Measurements from ENCODE around the gene RNPEPL1.

RNPEPL1 gene

DNA sequence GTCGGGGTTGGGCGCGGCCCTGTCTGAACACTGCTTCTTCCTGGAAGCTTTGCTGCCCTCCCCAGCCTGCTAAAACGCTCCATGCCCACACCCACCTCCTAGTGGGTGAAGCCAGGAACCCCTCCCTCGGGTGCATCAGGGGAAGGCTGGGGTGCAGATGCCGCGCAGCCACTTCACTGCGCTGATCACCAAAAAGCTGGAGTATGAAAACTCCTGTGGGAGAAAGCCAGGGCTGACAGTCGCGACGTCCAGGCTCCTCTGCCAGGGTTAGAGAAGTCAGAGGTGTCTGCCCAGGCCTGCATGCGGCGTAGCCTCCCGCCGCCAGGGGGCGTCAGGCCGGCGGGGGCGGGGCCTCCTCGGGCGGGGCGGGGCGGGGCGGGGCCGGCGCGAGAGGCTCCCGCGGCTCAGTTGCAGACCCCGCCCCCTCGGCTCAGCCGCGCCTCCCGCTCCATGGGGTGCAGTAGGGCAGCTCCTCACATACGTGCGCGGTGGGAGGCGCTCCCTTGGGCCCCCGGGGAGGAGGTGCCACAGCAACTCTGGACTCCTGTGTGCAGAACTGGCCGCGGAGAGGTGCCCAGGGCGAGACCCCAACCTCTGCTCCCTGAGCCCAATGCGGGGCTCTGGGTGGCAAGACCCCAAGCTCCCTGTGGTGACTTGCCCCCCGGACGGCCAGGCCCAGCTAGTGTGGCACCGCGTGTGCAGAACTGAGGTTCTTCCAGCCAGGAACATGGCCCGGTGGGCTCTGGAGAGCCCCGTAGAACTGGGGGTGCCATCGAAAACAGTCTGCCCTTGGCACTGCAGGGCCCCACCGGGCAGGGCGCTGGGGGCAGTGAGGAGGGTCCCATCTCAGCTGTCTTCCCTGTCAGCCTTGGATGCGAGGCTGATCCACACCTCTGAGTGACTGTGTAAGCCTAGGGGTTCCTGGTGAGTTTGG, 1.8 kb upstream of the RNPEPL1 start:
- peak; percentile 53 for DNase-seq

DNA sequence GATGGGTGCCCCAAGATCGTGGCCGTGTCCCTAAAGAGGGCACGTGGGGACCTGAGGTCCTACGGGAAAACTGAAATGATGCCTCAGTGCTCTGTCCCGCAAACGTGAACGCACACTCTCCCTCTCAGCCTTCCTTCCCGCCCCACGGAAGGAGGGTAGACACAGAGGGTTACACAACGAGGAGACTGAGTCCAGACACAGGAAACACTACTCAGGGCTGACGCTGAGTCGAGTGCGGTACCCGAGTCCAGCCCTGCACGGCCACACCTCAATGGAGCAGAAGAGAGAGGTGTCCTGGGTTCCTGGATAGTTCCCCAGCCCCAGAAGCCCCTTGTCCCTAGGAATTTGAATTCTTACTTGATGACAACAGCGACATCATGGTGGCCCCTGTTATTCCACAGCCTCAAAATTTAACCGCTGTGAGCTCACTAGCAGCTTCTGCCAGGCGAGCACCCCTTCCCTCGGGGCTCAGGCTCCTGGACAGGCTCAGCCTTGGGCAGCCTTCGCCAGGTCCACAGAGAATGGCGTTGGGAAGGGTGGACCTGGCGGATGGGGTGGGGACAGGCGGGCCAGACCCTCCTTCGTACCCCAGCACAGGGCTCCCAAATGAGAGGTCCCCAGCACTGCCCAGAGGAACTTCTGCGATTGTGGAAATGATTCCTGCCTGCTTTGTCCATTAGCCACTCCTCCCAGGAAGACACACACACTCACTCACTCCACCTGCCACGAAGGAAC, 980 bp upstream of the RNPEPL1 start:
- no peak for DNase-seq

DNA sequence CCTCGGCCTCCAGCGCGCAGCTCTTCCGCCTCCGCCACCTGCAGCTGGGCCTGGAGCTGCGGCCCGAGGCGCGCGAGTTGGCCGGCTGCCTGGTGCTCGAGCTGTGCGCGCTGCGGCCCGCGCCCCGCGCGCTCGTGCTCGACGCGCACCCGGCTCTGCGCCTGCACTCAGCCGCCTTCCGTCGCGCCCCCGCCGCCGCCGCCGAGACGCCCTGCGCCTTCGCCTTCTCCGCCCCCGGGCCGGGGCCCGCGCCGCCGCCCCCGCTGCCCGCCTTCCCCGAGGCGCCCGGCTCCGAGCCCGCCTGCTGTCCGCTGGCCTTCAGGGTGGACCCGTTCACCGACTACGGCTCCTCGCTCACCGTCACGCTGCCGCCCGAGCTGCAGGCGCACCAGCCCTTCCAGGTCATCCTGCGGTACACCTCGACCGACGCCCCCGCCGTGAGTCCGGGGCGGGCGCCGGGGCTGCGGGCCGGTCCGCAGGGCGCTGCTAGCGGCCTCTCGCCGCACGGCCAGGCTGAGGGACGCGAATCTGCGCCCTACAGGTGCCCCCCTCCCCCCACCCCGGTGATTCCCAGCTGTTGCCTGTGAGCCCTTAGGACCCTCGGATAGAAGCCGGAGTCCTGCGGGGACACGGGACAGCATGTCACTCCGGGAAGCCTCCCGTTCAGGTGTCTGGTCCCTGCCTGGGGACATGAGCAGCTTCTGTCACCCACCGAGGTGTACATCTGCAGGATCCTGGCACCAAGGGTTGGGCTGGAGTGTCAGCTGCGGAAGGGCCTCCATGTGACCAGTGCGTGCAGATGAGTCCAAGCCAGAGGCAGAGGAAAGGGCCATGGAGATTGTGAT, 616 bp downstream of the RNPEPL1 start:
- no peak for DNase-seq

DNA sequence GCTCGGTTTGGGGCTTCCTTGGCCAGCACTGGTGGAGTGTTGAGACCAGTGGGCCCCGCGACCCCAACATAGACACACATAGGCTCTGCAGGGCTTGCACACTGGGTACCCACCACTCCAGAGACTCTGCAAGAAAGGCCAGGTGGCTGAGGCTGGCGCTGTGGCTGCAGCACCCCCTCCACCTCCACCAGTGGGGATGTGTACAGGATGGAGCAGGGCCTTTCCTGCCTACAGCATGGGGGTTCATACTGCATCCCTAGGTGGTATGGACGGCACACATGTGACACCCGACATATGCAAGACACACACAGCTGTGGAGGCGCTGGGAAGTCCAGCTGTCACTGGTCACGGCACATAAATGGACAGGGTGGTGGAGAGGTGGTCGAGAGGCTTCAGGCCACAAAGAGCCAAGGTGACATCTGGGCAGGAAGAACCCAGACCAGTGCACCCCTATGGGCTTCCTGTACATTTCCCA, 1.3 kb downstream of the RNPEPL1 start:
- DNase-seq, result no peak

DNA sequence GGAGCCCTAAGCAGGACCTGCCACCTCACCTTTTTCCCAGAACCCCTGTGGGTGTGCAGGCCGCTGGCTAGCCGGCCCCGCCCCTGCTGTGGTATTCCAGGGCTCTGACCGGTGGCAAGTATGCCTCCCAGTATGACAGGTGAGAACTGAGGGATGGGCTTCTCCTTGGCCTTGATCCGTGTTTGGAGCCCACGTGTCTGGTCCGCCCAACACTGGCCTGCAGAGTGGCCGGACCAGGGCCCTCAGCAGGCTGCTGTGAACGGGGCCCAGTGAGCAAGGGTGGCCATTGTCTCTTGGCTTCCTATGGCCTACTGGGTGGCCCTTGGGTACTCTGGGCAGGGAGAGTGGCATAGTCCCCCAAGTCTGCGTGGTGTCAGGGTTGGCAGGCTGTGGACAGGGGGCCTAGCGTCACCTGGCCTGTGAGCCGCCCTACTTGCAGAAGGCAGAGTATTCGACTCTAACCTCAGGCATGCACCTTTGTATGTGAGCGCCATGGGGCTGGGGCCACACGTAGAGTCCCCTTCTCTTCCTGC, 1.8 kb downstream of the RNPEPL1 start:
- no peak for DNase-seq

DNA sequence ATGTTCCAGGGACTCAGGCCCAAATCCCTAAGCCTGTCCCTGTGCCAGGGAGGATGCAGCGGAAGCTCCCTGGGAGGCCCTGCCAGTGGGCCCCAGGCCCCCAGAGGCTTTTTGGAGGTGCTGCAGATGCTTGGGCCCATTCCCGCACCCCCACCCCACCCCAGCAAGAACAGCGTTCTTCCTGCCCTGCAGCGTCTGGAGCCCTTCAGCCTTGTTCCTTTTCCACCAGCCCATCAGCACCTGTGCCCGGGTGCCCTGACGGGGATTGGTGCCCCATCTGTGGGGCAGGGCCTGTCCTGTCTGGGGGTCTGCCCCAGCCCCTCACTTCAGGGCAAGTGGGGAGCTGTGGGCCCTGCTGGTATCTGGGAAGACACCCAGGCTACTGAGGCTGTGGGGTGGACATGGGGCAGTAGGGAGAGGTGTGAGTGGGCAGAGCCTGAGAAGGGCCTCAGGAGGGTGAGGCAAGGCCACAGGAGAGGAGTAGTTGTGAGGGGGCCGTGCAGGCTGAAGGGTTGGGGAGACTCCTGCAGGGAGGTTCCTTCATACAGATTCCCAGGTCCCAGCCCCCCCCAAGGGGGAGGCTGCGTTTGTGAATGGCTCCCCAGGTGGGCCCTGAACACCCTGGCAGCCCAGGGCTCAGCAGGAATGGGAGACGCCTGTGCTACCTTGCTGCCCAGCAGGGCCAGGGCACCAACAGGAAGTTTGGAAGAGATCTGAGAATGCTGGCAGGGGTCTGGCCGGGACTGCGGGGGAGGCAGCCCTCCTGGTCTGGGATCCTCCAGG, 2.4 kb downstream of the RNPEPL1 start:
- DNase-seq, result no peak

DNA sequence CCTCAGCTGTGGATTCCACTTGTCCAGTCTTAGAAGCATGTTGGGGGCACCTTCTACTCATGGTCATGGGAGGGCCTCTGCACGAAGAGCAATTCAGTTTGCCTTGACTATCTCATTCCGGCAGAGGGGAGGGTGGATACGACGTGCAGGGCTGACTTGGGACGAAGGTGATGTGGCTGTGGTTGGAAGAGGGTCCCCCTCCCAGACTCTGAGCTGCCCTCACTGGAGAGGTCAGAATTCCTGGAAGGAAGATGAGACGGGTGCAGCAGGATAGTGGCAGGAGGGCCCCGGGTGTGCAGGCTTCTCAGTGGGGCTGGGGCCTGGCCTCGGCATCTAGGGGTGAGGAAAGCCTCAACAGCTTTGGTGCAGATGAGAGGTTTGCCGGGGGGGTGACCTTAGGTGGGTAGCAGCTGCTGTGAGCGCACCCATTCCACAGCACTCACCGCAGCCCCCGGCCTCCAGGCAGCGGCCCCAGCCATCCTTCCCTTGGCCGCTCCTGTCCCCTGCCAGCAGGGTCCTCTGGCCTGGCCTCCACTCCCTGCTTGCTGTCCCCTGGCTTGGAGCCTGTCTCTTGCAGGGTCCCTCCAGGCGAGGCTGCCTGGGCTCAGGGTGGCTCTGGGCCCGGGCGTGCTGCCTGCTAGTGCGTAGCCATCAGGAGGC, 3.2 kb downstream of the RNPEPL1 start:
- no peak for DNase-seq

DNA sequence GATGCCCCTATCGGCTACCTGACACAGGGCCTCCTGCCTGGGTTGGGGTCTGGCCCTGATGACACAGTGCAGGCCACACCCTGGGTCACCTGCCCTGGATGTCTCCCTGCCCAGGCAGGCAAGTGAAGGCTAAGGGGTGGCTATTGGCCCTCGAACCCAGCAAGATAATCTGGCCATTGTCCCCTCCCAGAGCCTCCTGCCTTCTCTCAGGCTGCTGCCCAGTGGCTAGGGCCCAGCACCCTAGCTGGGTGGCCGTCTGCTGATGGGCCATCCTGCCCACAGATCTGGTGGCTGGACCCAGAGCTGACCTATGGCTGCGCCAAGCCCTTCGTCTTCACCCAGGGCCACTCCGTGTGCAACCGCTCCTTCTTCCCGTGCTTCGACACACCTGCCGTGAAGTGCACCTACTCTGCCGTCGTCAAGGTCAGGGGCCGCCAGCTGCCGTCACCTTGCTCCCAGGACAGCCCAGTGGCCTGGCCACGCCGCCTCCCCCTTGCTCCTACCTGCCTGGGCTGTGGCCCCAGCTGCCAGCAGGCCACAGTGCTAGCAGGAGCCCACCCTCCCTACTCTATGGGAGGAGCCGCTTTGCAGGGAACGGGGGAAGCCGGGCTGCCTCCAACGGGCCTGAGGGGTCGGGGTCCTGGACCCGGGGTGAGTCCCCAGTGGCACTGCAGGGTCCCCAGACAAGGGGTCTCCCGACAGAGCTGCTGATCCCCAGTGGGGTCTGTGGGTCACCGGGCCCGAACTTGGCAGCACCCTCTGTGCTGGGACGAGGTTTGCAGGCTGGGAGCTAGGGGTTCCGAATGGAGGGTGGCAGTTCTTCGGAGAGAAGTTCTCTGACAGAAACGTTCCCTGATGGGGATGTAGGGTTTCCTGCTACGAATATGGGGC, 4.1 kb downstream of the RNPEPL1 start:
- DNase-seq, result no peak

DNA sequence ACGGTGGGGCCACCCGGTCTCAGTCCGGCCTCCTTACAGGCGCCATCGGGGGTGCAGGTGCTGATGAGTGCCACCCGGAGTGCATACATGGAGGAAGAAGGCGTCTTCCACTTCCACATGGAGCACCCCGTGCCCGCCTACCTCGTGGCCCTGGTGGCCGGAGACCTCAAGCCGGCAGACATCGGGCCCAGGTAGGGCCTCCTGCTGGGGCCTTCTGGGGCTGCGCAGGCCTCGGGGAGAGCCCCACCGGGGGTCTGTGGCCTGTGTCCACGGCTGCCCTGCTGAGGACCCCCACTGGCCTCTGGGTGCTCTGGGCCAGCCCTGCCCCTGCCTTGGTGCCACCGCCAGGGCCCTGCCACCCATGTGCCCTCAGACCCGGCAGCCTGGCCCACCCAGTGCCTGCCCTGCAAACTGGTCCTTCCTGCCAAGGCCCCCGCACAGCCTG, 4.8 kb downstream of the RNPEPL1 start:
- no peak for DNase-seq

DNA sequence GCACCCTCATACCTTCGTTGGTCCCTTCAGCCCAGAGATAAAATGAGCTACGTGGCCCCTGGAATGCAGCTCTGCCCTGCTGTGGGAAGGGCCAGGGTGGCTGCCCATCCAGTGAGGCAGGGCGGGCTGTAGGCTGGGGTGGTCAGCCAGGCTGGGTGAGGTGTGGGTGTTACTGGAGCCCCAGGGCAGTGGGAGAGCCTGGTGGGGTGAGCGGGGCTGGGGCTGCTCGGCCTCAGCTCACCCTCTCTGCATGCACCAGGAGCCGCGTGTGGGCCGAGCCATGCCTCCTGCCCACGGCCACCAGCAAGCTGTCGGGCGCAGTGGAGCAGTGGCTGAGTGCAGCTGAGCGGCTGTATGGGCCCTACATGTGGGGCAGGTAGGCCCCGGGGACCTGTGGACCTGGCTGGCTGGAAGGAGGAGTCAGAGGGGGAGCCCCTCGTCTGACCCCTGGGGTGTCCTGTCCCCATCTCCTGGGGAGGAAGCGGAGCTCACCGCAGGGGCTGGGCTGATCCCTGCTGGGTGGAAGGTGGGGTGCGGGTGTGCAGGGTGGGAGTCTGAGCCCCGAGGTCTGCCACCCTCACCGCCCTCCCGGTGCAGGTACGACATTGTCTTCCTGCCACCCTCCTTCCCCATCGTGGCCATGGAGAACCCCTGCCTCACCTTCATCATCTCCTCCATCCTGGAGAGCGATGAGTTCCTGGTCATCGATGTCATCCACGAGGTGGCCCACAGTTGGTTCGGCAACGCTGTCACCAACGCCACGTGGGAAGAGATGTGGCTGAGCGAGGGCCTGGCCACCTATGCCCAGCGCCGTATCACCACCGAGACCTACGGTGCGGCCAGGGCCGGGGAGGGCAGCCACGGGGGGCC, 5.5 kb downstream of the RNPEPL1 start:
- DNase-seq, result no peak

DNA sequence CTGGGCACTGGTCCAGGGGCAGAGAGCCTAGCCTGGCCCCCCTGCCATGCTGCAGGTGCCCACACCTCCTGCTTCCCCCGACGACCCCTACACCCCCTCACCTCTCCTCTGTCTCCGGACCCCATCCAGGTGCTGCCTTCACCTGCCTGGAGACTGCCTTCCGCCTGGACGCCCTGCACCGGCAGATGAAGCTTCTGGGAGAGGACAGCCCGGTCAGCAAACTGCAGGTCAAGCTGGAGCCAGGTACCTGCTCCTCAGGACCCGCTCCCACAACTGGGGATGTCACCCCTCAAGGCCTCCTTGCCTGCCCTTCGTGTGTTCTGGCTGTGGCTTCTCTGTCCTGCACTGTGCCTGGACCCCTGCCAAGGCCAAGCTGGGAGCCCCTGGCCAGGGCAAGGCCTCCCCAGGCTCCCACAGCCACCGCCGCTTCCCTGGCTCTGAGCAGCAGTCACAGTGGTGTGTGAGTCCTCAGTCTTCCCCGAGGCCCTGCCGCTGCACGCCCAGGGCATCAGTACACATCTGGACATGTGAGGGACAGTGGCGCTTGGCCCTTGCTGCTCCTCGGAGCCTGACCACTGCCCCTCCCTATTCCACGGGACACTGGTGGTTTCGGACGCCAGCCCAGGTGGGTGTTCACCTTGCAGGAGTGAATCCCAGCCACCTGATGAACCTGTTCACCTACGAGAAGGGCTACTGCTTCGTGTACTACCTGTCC, 6.3 kb downstream of the RNPEPL1 start:
- DNase-seq, result no peak

DNA sequence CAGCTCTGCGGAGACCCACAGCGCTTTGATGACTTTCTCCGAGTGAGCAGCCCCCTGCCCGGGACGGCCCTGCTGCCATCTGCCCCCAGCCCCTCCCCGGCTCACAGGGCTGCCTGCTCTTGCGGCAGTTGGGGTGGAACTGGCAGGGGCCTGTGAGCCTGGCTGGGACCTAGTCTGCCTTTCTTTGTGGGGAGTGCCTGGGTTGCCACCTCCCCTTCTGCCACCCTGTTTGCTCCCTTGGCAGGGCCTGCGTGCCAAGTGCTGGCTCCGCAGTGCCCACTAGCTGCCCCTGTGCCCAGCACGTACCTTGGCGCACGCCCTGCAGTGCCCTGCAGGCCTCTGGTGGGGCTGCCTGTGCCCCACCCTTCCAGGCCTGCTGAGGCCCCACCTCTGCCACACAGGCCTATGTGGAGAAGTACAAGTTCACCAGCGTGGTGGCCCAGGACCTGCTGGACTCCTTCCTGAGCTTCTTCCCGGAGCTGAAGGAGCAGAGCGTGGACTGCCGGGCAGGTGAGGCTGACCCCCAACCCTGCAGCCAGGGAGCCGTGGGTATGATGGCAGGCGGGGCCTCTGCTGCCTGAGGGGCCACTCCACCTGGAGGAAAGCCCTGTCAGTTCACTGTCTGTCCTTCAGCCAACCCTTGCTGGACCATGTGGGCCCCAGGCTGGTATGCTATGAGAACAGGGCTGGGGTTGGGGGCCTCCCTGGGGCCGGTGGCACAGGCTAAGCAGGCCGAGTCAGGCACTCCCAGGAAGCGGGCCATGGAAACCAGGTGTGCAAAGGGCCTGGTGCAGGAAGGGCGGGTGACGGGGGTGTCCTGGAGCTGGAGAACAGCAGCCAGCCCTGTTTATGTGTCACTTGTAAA, 7.0 kb downstream of the RNPEPL1 start:
- no peak for DNase-seq

DNA sequence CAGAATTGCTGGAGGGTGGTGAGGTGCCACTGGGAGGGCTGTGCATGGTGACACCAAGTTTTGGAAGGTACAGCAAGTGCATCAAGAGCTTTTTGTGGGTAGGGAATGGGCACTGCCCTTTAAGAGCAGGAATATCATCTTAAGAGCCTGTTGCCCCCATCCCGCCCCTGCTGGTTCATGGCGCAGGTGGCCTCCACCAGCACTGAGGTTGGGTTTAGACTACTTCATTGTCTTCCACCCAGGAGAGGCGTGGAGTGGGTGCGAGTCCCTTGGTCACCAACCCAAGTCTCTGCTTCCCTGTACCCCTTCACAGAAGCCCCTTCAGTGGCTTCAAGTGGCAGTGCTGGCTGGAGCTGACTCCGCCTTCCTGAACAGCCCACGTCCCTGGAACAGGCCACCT, 7.8 kb downstream of the RNPEPL1 start:
- DNase-seq, result no peak

DNA sequence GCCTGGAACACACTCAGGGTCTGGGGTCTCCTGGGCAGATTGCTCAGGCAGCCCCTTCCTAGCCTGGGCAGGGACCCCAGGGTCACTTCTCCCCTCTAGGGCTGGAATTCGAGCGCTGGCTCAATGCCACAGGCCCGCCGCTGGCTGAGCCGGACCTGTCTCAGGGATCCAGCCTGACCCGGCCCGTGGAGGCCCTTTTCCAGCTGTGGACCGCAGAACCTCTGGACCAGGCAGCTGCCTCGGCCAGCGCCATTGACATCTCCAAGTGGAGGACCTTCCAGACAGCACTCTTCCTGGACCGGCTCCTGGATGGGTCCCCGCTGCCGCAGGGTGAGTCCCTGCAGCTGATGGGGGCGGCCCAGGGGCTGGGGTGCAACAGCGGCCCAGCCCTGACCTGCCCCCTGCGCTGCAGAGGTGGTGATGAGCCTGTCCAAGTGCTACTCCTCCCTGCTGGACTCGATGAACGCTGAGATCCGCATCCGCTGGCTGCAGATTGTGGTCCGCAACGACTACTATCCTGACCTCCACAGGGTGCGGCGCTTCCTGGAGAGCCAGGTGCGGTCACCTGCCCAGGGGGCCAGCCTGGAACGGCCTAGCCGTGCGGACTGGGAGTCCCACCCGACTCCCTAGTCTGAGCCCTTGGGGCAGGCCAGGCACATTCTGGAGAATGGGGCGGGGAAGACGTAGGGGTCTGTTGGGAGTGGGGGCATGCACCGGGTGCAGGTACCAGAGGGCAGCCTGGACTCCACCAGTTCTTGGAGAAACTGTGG, 8.3 kb downstream of the RNPEPL1 start:
- no peak for DNase-seq

DNA sequence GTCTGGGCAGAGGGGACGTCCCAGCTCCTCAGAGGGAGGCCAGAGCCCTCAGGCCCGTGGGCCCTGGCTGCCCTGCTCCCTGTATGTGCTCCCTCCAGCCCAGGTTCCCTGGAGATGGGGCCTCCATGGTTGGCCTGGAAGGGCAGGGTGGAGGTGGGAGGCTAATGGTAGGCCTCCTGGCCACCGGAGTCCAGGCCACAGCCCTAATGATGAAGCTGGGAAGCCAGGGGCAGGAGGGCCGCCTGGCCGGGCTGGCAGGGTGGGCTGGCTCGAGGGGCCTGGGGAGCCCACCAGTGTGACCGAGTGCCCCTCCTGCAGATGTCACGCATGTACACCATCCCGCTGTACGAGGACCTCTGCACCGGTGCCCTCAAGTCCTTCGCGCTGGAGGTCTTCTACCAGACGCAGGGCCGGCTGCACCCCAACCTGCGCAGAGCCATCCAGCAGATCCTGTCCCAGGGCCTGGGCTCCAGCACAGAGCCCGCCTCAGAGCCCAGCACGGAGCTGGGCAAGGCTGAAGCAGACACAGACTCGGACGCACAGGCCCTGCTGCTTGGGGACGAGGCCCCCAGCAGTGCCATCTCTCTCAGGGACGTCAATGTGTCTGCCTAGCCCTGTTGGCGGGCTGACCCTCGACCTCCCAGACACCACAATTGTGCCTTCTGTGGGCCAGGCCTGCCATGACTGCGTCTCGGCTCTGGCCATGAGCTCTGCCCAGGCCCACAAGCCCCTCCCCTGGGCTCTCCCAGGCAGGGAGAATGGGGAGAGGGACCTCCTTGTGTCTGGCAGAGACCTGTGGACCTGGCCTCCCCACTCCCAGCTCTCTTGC, 9.2 kb downstream of the RNPEPL1 start:
- DNase-seq, result no peak

DNA sequence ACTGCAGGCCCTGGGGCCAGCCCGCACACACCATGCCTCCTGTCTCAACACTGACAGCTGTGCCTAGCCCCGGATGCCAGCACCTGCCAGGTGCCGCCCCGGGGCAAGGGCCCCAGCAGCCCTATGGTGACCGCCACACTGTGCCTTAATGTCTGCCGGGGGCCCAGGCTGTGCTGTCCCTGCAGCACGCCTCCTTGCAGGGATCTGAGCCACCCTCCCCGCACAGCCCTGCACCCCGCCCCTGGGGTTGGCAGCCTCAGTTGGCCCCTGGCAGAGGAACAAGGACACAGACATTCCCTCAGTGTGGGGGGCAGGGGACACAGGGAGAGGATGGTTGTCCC, 9.8 kb downstream of the RNPEPL1 start:
- no peak for DNase-seq

Data from NCI-H1417 treated with DMSO at 0.1 percent for 48 hours (cell line).